ENCODE measurements around the gene GALNS. TPM values are rescaled to one million over a fixed set of nuclear protein-coding genes. Genes with fewer than 3 reads are reported as not detected.
A peak's percentile ranks its signal among the peaks of the same experiment; 100 is the strongest.

GALNS gene
- polyA plus RNA-seq, 4 donors, result 21.3 to 23.4 (median 22.7) TPM

- DNase-seq (ENCODE audit: low read depth in 4 of 4, low spot score in 3 of 4), result no peak
Observed at GRCh38 chr16:88861359-88861758, 4.6 kb upstream of the GALNS start.

GRCh38 chr16:88859381-88860091, 2.8 kb upstream of the GALNS start:
- no peak for DNase-seq (ENCODE audit: low read depth in 4 of 4, low spot score in 3 of 4)

- peak in 3 of 4 donors; percentile 35 to 52 (median 44) for DNase-seq (ENCODE audit: low read depth in 4 of 4, low spot score in 3 of 4)
Observed at GRCh38 chr16:88857728-88858339, 1.1 kb upstream of the GALNS start.

- DNase-seq (ENCODE audit: low read depth in 4 of 4, low spot score in 3 of 4), result no peak
Observed at GRCh38 chr16:88856122-88856827, 472 bp downstream of the GALNS start.

- no peak for DNase-seq (ENCODE audit: low read depth in 4 of 4, low spot score in 3 of 4)
Observed at GRCh38 chr16:88855736-88856121, 1.0 kb downstream of the GALNS start.

GRCh38 chr16:88855176-88855575, 1.6 kb downstream of the GALNS start:
- no peak for DNase-seq (ENCODE audit: low read depth in 4 of 4, low spot score in 3 of 4)

- DNase-seq (ENCODE audit: low read depth in 4 of 4, low spot score in 3 of 4), result no peak
Observed at GRCh38 chr16:88854306-88855111, 2.2 kb downstream of the GALNS start.

GRCh38 chr16:88853325-88853941, 3.3 kb downstream of the GALNS start:
- DNase-seq (ENCODE audit: low read depth in 4 of 4, low spot score in 3 of 4), result no peak

GRCh38 chr16:88851616-88852015, 5.1 kb downstream of the GALNS start:
- DNase-seq (ENCODE audit: low read depth in 4 of 4, low spot score in 3 of 4), result no peak

- no peak for DNase-seq (ENCODE audit: low read depth in 4 of 4, low spot score in 3 of 4)
Observed at GRCh38 chr16:88850531-88851199, 6.1 kb downstream of the GALNS start.

GRCh38 chr16:88848557-88848956, 8.2 kb downstream of the GALNS start:
- no peak for DNase-seq (ENCODE audit: low read depth in 4 of 4, low spot score in 3 of 4)

GRCh38 chr16:88847654-88848053, 9.1 kb downstream of the GALNS start:
- no peak for DNase-seq (ENCODE audit: low read depth in 4 of 4, low spot score in 3 of 4)

- no peak for DNase-seq (ENCODE audit: low read depth in 4 of 4, low spot score in 3 of 4)
Observed at GRCh38 chr16:88846088-88846487, 10.7 kb downstream of the GALNS start.

GRCh38 chr16:88844419-88845036, 12.2 kb downstream of the GALNS start:
- no peak for DNase-seq (ENCODE audit: low read depth in 4 of 4, low spot score in 3 of 4)

- DNase-seq (ENCODE audit: low read depth in 4 of 4, low spot score in 3 of 4), result no peak
Observed at GRCh38 chr16:88843256-88843655, 13.5 kb downstream of the GALNS start.

- DNase-seq (ENCODE audit: low read depth in 4 of 4, low spot score in 3 of 4), result no peak
Observed at GRCh38 chr16:88842806-88843205, 13.9 kb downstream of the GALNS start.

- no peak for DNase-seq (ENCODE audit: low read depth in 4 of 4, low spot score in 3 of 4)
Observed at GRCh38 chr16:88842308-88842756, 14.4 kb downstream of the GALNS start.

GRCh38 chr16:88841521-88842307, 15.0 kb downstream of the GALNS start:
- no peak for DNase-seq (ENCODE audit: low read depth in 4 of 4, low spot score in 3 of 4)
